Mesenteric fat pad (tissue), 1 donor: ENCODE results near the gene NPAS2. TPM values are rescaled to one million over a fixed set of nuclear protein-coding genes. Genes with fewer than 3 reads are reported as not detected.

Experiments used
- DNase-seq: peaks from one replicate; pipeline ENCODE4 v3.0.0-alpha.2; 2020; ENCODE audit warnings: low spot score
- total RNA-seq: library from RNA; stranded (reverse); fragmentation: NEBNext Ultra II Directional; extraction: Animal tissue kit (Norgen Biotek cat#: 25700); gene quantifications from one replicate; pipeline ENCODE4 v1.2.1, GENCODE V29; 2021
- donor health status: DM: yes; HTN: yes; CAD: no.

The NPAS2 gene
- total RNA-seq, 1 donor from 2014 or later, result 32.1 TPM

GRCh38 chr2:101045330-101045729 lies 225.4 kb downstream of the NPAS2 start:
- DNase-seq, result no peak

Other genes with a start within 250 kb of the NPAS2 start
- 1,076 TPM for gene RPL31, start 182.2 kb downstream of the NPAS2 start, total RNA-seq